DMS53 treated with DMSO at 0.1 percent for 48 hours (cell line): Measurements from ENCODE around the gene AADAT.

Source experiments
- DNase-seq: peaks from one replicate; lab custom pipeline; 2025; ENCODE audit not compliant: unreplicated experiment; lab: John Stamatoyannopoulos, UW

Gene AADAT

GRCh38 chr4:170035231-170035630 lies 54.5 kb downstream of the AADAT start:
- no peak for DNase-seq

- no peak for DNase-seq
These were observed 55.8 kb downstream of the AADAT start for GRCh38 chr4:170033999-170034398.

GRCh38 chr4:170030121-170030520 lies 59.6 kb downstream of the AADAT start:
- DNase-seq: no peak

GRCh38 chr4:170027181-170027829 lies 62.5 kb downstream of the AADAT start:
- peak; percentile 78 for DNase-seq

GRCh38 chr4:170026253-170027021 lies 63.3 kb downstream of the AADAT start, which contains the start of gene MFAP3L:
TSS of gene MFAP3L (minus strand) at chr4:170026395. CDS start at chr4:170005877, 20,518 bp downstream.
- DNase-seq: peak; percentile 68

GRCh38 chr4:170025523-170026252 lies 64.1 kb downstream of the AADAT start:
- no peak for DNase-seq

GRCh38 chr4:170022211-170022610 lies 67.5 kb downstream of the AADAT start:
- DNase-seq: no peak

GRCh38 chr4:170017252-170017651 lies 72.5 kb downstream of the AADAT start:
- DNase-seq: no peak

- DNase-seq: no peak
These were observed 74.5 kb downstream of the AADAT start for GRCh38 chr4:170015285-170015684.

- DNase-seq: no peak
These were observed 75.3 kb downstream of the AADAT start for GRCh38 chr4:170014359-170015011.

- no peak for DNase-seq
These were observed 77.2 kb downstream of the AADAT start for GRCh38 chr4:170012629-170012958.

- DNase-seq: no peak
These were observed 77.7 kb downstream of the AADAT start for GRCh38 chr4:170011921-170012628.
